NCI-H226 (cell line): ENCODE data around the gene CUX1.
"Not testable (repeated sequence)": the region's sequence is repeated elsewhere in the genome, so short reads cannot be mapped to it uniquely, and the experiment has no call there.

ENCODE experiments used
- DNase-seq: peaks from one replicate; pipeline ENCODE4 v3.0.0-alpha.2; 2015

The CUX1 gene

DNA sequence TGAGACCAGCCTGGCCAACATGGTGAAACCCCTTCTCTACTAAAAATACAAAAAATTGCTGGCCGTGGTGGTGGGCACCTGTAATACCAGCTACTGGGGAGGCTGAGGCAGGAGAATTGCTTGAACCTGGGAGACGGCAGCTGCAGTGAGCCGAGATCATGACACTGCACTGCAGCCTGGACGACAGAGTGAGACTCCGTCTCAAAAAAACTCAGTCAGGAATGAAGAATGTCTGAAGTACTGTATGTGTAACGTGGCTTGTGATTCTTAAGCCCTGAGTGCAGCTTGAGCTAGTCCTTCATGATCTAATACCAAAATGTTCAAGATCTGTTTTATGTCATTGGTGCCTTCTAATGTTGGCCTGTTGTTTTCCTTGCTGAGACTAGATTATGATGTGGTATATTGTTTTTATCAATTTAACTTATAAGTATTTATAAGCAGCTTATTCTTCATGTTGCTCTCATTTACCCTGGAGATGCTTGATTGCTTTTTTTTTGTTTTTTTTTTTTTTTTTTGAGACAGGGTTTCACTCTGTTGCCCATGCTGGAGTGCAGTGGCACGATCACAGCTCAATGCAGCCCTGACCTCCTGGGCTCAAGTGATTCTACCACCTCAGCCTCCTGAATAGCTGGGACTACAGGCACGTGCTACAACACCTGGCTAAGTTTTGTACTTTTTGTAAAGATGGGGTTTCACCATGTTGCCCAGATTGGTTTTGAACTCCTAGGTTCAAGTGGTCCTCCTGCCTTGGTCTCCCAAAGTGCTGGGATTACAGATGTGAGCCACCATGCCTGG is 513.4 kb downstream of the CUX1 start:
- DNase-seq, result not testable (repeated sequence)
